Retinal pigment epithelial cell (primary cell): ENCODE results near the gene DES.

Experiments
- DNase-seq: peaks from one replicate; pipeline ENCODE4 v3.0.0-alpha.2; 2010; ENCODE audit warnings: low read depth
- H3K4me3 ChIP-seq: 2 replicates; pipeline ENCODE4 v1.5.1; 2011; ENCODE audit warnings: mild to moderate bottlenecking, low read length, control low read depth, moderate library complexity
- CTCF ChIP-seq: conservative IDR thresholded peaks from 2 replicates; pipeline ENCODE4 v1.5.1; 2011; ENCODE audit warnings: low read depth, low read length, control low read depth, inconsistent platforms

DES gene

GRCh38 chr2:219434718-219435525 is 16.7 kb downstream of the DES start, which contains the start of gene SPEG:
Gene SPEG (plus strand): TSS chr2:219434843. CDS start chr2:219434978, 135 bp downstream.
- no peak for DNase-seq
- no peak for TF ChIP-seq CTCF
- no peak within 1 kb of the TSS for H3K4me3 ChIP-seq

GRCh38 chr2:219435701-219436100 is 17.5 kb downstream of the DES start:
- TF ChIP-seq CTCF = no peak
- no peak for DNase-seq
- no peak overlapping the region for H3K4me3 ChIP-seq

GRCh38 chr2:219436491-219436890 is 18.3 kb downstream of the DES start:
- TF ChIP-seq CTCF = no peak
- H3K4me3 ChIP-seq = no peak overlapping the region
- DNase-seq = no peak

GRCh38 chr2:219437141-219437540 is 19.0 kb downstream of the DES start:
- no peak overlapping the region for H3K4me3 ChIP-seq
- DNase-seq = no peak
- no peak for TF ChIP-seq CTCF

- TF ChIP-seq CTCF = no peak
- DNase-seq = no peak
- no peak overlapping the region for H3K4me3 ChIP-seq
Observed at GRCh38 chr2:219437690-219438206, 19.6 kb downstream of the DES start.

- H3K4me3 ChIP-seq = no peak overlapping the region
- DNase-seq = no peak
- TF ChIP-seq CTCF = no peak
Observed at GRCh38 chr2:219438453-219438852, 20.3 kb downstream of the DES start.

- DNase-seq = no peak
- no peak for TF ChIP-seq CTCF
- no peak overlapping the region for H3K4me3 ChIP-seq
Observed at GRCh38 chr2:219439506-219439905, 21.3 kb downstream of the DES start.
